Transverse colon (tissue), 4 donors: ENCODE data around the gene AGMO. TPM values are rescaled to one million over a fixed set of nuclear protein-coding genes. Genes with fewer than 3 reads are reported as not detected.
"Not testable (repeated sequence)": the region's sequence is repeated elsewhere in the genome, so short reads cannot be mapped to it uniquely, and the experiment has no call there.

Experiments
- DNase-seq: peaks from one replicate; pipeline ENCODE4 v3.0.0-alpha.2; 2019
- H3K27ac ChIP-seq, 4 donors: fragments of 200-600 bp; sonication (generic); 2 replicates each; pipeline ENCODE4 v1.5.1; 2016 to 2018; ENCODE audit warnings: inconsistent platforms in 4 of 4
- H3K27me3 ChIP-seq: fragments of 200-600 bp; sonication (generic); 2 replicates; pipeline ENCODE4 v1.5.1; 2017; ENCODE audit warnings: inconsistent platforms
- H3K36me3 ChIP-seq, 4 donors: fragments of 200-600 bp; sonication (generic); 2 replicates each; pipeline ENCODE4 v1.5.1; 2017 to 2019; ENCODE audit warnings: inconsistent platforms in 4 of 4
- H3K4me1 ChIP-seq, 4 donors: fragments of 200-600 bp; sonication (generic); 2 replicates each; pipeline ENCODE4 v1.5.1; 2017 to 2020; ENCODE audit warnings: inconsistent platforms in 4 of 4
- H3K4me3 ChIP-seq, 4 donors: fragments of 200-600 bp; sonication (generic); 1 replicate in 1 of 4; 2 replicates in 3 of 4; pipeline versions ENCODE4 v1.5.1 to v1.6.1; 2017 to 2019; ENCODE audit warnings: inconsistent platforms in 4 of 4
- H3K9me3 ChIP-seq, 2 donors: fragments of 200-600 bp; sonication (generic); 2 replicates each; pipeline ENCODE4 v1.5.1; 2017 to 2019; ENCODE audit warnings: inconsistent platforms in 2 of 2
- EP300 ChIP-seq: sonication (generic); formaldehyde crosslinking; IDR thresholded peaks from one replicate; pipeline ENCODE4 v1.6.1; 2017; ENCODE audit warnings: antibody characterized with exemption, low read depth
- POLR2A ChIP-seq: fragments of 450-650 bp; IDR thresholded peaks from one replicate; pipeline ENCODE4 v1.6.1; 2016; ENCODE audit warnings: antibody characterized with exemption, mild to moderate bottlenecking, moderate library complexity
- POLR2AphosphoS5 ChIP-seq, 3 donors: sonication (generic); formaldehyde crosslinking; IDR thresholded peaks; one replicate each; pipeline ENCODE4 v1.6.1; 2016; ENCODE audit warnings: antibody characterized with exemption in 3 of 3
- WGBS, 2 donors: methylation state at CpG; one replicate each; pipeline ENCODE4 v1.1.5; 2018; ENCODE audit warnings: low coverage in 1 of 2; 5-methylcytosine and 5-hydroxymethylcytosine counted together
- in situ Hi-C, 4 donors: fragments of 200-750 bp; cut with MboI; loops; one replicate each; pipeline versions ENCODE4 v1.15.0 to v1.15.1; 2017; ENCODE audit warnings: low sequenced_read_pairs in 3 of 4, low pct_ligation_motif_present in 1 of 4, low pct_unique_long_range_greater_than_20kb in 1 of 4
- intact Hi-C: fragments of 100-400 bp; cut with DNase I; formaldehyde crosslinking; loops from one replicate; pipeline ENCODE4 v1.15.1; 2023; ENCODE audit warnings: low total_unique reads
- total RNA-seq, 4 donors: library from RNA; depleted of rRNA; stranded (reverse); fragments of >200 nt; gene quantifications; one replicate each; pipeline ENCODE4 v1.1.0, GENCODE V29; 2016
- TF ChIP-seq, protein P1 (sequence below), 5 experiments: fragments of 200-600 bp in 3 of 5; fragments of 450-650 bp in 2 of 5; sonication (generic) in 3 of 5; IDR thresholded peaks; 1 replicate in 2 of 5; 2 replicates in 3 of 5; pipeline ENCODE4 v1.5.1; 2016 to 2017; ENCODE audit warnings: antibody characterized with exemption in 5 of 5, inconsistent platforms in 3 of 5, mild to moderate bottlenecking in 2 of 5, moderate library complexity in 1 of 5

Gene AGMO
- total RNA-seq, 4 donors from 2014 or later = 1.5 to 5.7 (median 2.7) TPM; not detected in 1

DNA sequence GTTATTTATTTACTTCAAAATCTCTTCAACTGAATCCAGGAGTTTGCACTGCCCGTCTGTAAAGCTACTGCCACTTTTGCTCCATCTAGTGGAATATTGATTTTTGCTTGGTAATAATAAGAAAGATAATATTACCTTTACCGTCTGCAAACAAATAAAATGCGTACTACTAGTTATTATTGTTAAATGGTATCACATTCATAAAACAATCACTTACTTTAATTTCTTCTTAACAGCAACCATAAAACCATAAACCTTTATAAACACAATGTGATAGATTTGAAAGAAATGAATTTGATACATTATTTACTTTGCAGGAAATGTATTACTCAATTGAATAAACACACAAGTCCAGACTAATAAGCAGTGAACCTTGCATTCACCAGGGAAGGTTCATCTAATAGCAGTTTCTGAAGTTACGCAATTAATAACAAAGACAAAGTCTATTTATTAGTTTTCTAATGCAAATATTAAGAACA is 6.4 kb downstream of the AGMO start:
- H3K36me3 ChIP-seq = no peaks in the 10 kb centered on the region
- H3K4me1 ChIP-seq = peaks cover 0 to 6% (median 0%) of the 10 kb centered on the region in 4 donors
- TF ChIP-seq, protein P1, sequence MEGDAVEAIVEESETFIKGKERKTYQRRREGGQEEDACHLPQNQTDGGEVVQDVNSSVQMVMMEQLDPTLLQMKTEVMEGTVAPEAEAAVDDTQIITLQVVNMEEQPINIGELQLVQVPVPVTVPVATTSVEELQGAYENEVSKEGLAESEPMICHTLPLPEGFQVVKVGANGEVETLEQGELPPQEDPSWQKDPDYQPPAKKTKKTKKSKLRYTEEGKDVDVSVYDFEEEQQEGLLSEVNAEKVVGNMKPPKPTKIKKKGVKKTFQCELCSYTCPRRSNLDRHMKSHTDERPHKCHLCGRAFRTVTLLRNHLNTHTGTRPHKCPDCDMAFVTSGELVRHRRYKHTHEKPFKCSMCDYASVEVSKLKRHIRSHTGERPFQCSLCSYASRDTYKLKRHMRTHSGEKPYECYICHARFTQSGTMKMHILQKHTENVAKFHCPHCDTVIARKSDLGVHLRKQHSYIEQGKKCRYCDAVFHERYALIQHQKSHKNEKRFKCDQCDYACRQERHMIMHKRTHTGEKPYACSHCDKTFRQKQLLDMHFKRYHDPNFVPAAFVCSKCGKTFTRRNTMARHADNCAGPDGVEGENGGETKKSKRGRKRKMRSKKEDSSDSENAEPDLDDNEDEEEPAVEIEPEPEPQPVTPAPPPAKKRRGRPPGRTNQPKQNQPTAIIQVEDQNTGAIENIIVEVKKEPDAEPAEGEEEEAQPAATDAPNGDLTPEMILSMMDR (IDR thresholded peaks at IDR 0.05) = peak in 2 of 5 experiments; percentile 13 to 16
- TF ChIP-seq POLR2AphosphoS5 (IDR thresholded peaks at IDR 0.05) (no peak), POLR2A (no peak), EP300 (no peak)
- intact Hi-C loops = no loop called here
- H3K4me3 ChIP-seq = no peak overlapping the region
- no peaks in the 10 kb centered on the region for H3K27me3 ChIP-seq
- no peak for DNase-seq
- no peaks in the 10 kb centered on the region for H3K9me3 ChIP-seq
- in situ Hi-C loops = no loop called here
- H3K27ac ChIP-seq = no peak overlapping the region
- WGBS, 2 donors = 38 to 61% methylated on average over 4 of the region's 4 CpGs

DNA sequence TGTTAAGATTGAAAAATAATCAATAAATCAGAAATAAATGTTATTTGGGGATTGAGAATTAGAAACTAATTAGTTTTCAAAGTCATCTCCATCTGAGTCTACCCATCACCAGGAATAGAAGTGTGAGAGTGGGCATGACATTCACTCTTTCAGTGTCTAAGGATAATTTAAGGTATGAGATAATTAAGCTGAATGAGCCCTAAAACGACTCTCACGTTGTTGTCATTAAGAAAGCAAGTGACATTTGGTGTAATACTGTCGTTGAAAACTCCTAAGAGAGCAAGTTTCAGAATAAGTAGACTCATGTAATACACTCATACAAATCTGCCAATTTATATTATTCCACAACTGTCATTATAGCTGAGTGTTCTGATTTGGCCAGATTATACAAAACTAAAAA is 7.1 kb downstream of the AGMO start:
- 34 to 45% methylated on average over 3 of the region's 3 CpGs for WGBS, 2 donors
- no peak for DNase-seq
- Histone ChIP-seq H3K27ac (no peak overlapping the region), H3K4me3 (no peak overlapping the region), H3K9me3 (no peaks in the 10 kb centered on the region), H3K36me3 (no peaks in the 10 kb centered on the region), H3K27me3 (no peaks in the 10 kb centered on the region), H3K4me1 (peaks cover 0 to 6% (median 0%) of the 10 kb centered on the region in 4 donors)
- in situ Hi-C loops (no loop called here), intact Hi-C loops (no loop called here)
- TF ChIP-seq EP300 (no peak), POLR2A (no peak), POLR2AphosphoS5 (IDR thresholded peaks at IDR 0.05) (no peak)
- TF ChIP-seq, protein P1 (IDR thresholded peaks at IDR 0.05) = no peak

DNA sequence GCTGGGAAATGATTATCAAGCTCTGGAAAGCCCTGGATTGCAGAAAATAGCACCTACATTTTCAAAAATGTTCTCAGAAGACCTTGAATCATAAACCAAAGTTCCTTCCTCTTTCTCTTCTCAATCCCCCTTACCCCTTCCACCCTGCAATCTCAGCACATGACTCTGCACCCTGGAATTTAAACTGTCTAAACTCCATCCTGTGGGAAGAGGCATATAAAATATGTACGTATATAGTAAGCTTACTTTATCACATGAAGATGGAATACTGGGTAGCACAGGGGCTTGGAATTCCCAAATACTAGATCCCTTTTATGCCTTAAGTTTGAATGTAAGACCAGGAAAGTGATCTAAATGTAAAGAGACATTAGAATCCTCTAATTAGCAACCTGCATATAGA is 7.7 kb downstream of the AGMO start:
- in situ Hi-C loops (no loop called here), intact Hi-C loops (no loop called here)
- Histone ChIP-seq H3K4me1 (peaks cover 0 to 6% (median 0%) of the 10 kb centered on the region in 4 donors), H3K27ac (no peak overlapping the region), H3K4me3 (no peak overlapping the region), H3K36me3 (no peaks in the 10 kb centered on the region), H3K9me3 (no peaks in the 10 kb centered on the region), H3K27me3 (no peaks in the 10 kb centered on the region)
- 65 to 83% methylated on average over 1 of the region's 1 CpG for WGBS, 2 donors
- no peak for DNase-seq
- TF ChIP-seq POLR2AphosphoS5 (IDR thresholded peaks at IDR 0.05) (no peak), EP300 (no peak), POLR2A (no peak)
- TF ChIP-seq, protein P1 (IDR thresholded peaks at IDR 0.05) = no peak

DNA sequence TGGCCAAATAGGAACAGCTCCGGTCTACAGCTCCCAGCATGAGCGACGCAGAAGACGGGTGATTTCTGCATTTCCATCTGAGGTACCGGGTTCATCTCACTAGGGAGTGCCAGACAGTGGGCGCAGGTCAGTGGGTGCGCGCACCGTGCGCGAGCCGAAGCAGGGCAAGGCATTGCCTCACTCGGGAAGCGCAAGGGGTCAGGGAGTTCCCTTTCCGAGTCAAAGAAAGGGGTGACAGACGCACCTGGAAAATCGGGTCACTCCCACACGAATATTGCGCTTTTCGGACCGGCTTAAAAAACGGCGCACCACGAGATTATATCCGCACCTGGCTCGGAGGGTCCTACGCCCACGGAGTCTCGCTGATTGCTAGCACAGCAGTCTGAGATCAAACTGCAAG is 14.5 kb downstream of the AGMO start:
- H3K4me1 ChIP-seq, H3K36me3 ChIP-seq, H3K9me3 ChIP-seq, in situ Hi-C loops, DNase-seq, H3K4me3 ChIP-seq, H3K27me3 ChIP-seq, H3K27ac ChIP-seq, intact Hi-C loops: not testable (repeated sequence)
- WGBS, 2 donors = 87% methylated on average over 28 of the region's 29 CpGs; no CpG with 5 or more reads in 1 of the 2 donors

DNA sequence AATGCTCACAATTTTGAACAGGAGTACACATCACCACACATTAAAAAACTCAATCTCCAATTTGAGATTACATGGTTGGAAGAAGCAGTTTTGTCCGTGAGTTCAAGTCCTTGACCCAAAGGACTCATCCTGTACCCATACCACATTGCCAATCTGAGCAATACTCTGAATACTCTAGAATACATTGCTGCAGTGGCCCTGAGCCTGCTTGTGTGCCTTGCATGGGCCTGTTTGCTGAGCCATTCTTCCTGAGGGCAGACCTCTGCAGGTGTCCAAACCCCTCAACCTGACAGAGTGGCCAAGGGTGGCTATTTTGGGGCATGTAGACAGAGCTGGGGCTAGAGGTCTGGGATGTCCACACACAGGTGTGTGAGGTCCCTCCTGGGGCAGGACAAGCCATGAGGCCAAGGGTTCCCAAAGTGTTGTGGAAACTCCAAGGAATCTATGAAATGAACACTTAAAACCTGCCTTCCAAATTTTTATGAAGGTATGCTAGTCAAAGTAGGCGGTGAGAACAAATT is 15.5 kb downstream of the AGMO start:
- H3K36me3 ChIP-seq = no peaks in the 10 kb centered on the region
- intact Hi-C loops = no loop called here
- no peak overlapping the region for H3K27ac ChIP-seq
- H3K4me3 ChIP-seq = no peak overlapping the region
- in situ Hi-C loops = no loop called here
- no peaks in the 10 kb centered on the region for H3K27me3 ChIP-seq
- 88 to 100% methylated on average over 1 to 2 of the region's 2 CpGs for WGBS, 2 donors
- no peaks in the 10 kb centered on the region for H3K4me1 ChIP-seq
- TF ChIP-seq POLR2A (no peak), POLR2AphosphoS5 (IDR thresholded peaks at IDR 0.05) (no peak), EP300 (no peak)
- TF ChIP-seq, protein P1 (IDR thresholded peaks at IDR 0.05) = no peak
- no peaks in the 10 kb centered on the region for H3K9me3 ChIP-seq
- no peak for DNase-seq
